ENCODE results near the gene SLC6A11.

SLC6A11 gene

DNA sequence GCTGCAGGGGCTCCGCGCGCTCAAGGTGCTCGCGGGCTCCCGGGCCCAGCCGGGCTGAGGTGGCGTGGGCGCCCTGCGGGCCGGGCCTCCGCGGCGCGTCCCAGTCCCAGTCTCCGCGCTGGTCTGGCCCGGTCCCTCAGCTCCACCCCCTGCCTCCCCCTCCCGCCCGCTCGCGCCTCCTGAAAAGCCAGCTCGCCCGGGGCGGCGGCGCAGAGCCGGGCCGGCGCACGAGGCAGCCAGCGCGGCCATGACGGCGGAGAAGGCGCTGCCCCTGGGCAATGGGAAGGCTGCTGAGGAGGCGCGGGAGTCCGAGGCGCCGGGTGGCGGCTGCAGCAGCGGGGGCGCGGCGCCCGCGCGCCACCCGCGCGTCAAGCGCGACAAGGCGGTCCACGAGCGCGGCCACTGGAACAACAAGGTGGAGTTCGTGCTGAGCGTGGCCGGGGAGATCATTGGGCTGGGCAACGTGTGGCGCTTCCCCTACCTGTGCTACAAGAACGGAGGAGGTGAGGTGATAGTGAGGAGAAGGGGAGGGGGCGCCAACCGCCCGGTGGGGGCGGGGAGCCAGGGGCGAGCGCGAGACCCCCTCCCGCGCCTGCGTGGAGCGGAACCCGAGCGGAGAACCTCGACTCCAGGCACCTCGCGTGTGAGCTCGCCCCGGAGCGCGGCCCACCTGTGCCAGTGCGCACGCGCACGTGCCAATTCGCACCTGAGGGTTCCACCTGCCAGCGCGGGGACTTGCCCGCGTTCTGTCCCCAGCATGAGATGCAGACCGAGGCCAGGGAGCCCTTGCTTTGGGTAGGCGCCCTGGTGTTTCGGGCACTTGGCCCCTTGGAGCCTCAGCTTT lies at the start of gene SLC6A11:
TSS of gene SLC6A11 (plus strand) at position 210 of the 844 bp plus-strand sequence. CDS start at position 248, 38 bp downstream.
- no peak within 1 kb of the TSS for H3K4me3 Mint-ChIP-seq
- no peaks in the 10 kb centered on the region for H3K4me1 Mint-ChIP-seq
- H3K36me3 Mint-ChIP-seq (ENCODE audit: insufficient read depth): peaks cover 1% of the 10 kb centered on the region
- peaks cover 51% of the 10 kb centered on the region for H3K27me3 Mint-ChIP-seq
- H3K9me3 Mint-ChIP-seq: no peaks in the 10 kb centered on the region
- ATAC-seq (replicated peaks; ENCODE audit: extremely low read depth, poor library complexity, severe bottlenecking) (no peak), DNase-seq (ENCODE audit: low spot score in 2 of 2) (no peak)
- H3K27ac Mint-ChIP-seq (ENCODE audit: low read depth): no peak within 1 kb of the TSS

GRCh38 chr3:10768708-10769394 lies 47.2 kb upstream of the SLC6A11 start:
- H3K36me3 Mint-ChIP-seq (ENCODE audit: insufficient read depth): no peaks in the 10 kb centered on the region
- no peaks in the 10 kb centered on the region for H3K4me1 Mint-ChIP-seq
- DNase-seq (ENCODE audit: low spot score in 2 of 2) (no peak), ATAC-seq (replicated peaks; ENCODE audit: extremely low read depth, poor library complexity, severe bottlenecking) (no peak)
- no peaks in the 10 kb centered on the region for H3K9me3 Mint-ChIP-seq
- peaks cover 85% of the 10 kb centered on the region for H3K27me3 Mint-ChIP-seq
- H3K4me3 Mint-ChIP-seq: no peak overlapping the region
- H3K27ac Mint-ChIP-seq (ENCODE audit: low read depth): no peak overlapping the region

GRCh38 chr3:10770547-10770946 lies 45.5 kb upstream of the SLC6A11 start:
- no peak for ATAC-seq (replicated peaks; ENCODE audit: extremely low read depth, poor library complexity, severe bottlenecking)
- no peaks in the 10 kb centered on the region for H3K36me3 Mint-ChIP-seq (ENCODE audit: insufficient read depth)
- no peak for DNase-seq (ENCODE audit: low spot score in 2 of 2)
- no peak overlapping the region for H3K27ac Mint-ChIP-seq (ENCODE audit: low read depth)
- no peak overlapping the region for H3K4me3 Mint-ChIP-seq
- H3K4me1 Mint-ChIP-seq: no peaks in the 10 kb centered on the region
- H3K9me3 Mint-ChIP-seq: no peaks in the 10 kb centered on the region
- H3K27me3 Mint-ChIP-seq: peaks cover 90% of the 10 kb centered on the region

- Mint-ChIP-seq H3K27me3 (peaks cover 90% of the 10 kb centered on the region), H3K27ac (ENCODE audit: low read depth) (no peak overlapping the region), H3K4me3 (no peak overlapping the region), H3K9me3 (no peaks in the 10 kb centered on the region), H3K36me3 (ENCODE audit: insufficient read depth) (no peaks in the 10 kb centered on the region), H3K4me1 (no peaks in the 10 kb centered on the region)
- DNase-seq (ENCODE audit: low spot score in 2 of 2) (no peak), ATAC-seq (replicated peaks; ENCODE audit: extremely low read depth, poor library complexity, severe bottlenecking) (no peak)
These were observed 45.0 kb upstream of the SLC6A11 start for GRCh38 chr3:10770981-10771380.

DNA sequence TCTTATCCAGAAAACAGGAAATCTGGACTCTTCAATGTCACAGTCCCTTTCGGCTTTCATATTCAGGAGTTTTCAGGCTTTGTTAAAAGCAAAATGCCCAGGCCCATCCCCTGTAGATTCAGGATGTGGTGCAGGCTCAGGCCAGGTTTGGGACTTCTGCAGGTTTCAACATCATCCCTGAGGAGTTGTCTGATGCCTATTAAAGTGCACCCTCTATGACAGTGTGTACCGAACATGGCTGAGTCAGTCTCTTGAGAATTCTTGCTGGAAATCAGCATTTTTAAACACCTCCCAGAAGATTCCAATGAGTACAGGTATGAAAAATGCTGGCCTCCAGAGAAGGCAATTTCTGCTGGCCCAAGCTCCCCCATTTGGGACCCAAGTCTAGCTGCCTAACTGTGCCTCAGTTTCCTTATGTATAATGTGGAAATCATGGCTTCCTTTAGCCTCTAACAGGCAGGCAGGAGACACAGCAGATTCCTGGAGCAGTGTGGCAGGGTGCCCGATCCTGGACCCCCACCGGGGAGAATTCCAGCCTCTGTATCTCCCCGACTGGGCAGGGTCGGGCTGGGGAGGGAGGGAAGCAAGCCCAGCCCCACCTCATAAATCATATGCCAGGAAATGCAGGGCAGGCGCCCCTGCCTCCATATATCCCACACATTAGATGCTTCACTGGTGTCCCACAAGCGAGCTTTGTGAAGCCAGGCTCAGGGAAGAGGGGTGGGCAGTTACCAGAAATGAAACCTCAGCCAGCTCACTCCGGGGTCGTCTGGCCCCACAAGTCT lies 44.4 kb upstream of the SLC6A11 start:
- no peaks in the 10 kb centered on the region for H3K4me1 Mint-ChIP-seq
- peaks cover 90% of the 10 kb centered on the region for H3K27me3 Mint-ChIP-seq
- no peak overlapping the region for H3K27ac Mint-ChIP-seq (ENCODE audit: low read depth)
- no peaks in the 10 kb centered on the region for H3K9me3 Mint-ChIP-seq
- ATAC-seq (replicated peaks; ENCODE audit: extremely low read depth, poor library complexity, severe bottlenecking): no peak
- DNase-seq (ENCODE audit: low spot score in 2 of 2): no peak
- no peaks in the 10 kb centered on the region for H3K36me3 Mint-ChIP-seq (ENCODE audit: insufficient read depth)
- no peak overlapping the region for H3K4me3 Mint-ChIP-seq

GRCh38 chr3:10772271-10773161 lies 43.5 kb upstream of the SLC6A11 start:
- Mint-ChIP-seq H3K36me3 (ENCODE audit: insufficient read depth) (no peaks in the 10 kb centered on the region), H3K27me3 (peaks cover 90% of the 10 kb centered on the region), H3K4me1 (no peaks in the 10 kb centered on the region), H3K27ac (ENCODE audit: low read depth) (no peak overlapping the region), H3K4me3 (no peak overlapping the region), H3K9me3 (no peaks in the 10 kb centered on the region)
- no peak for DNase-seq (ENCODE audit: low spot score in 2 of 2)
- ATAC-seq (replicated peaks; ENCODE audit: extremely low read depth, poor library complexity, severe bottlenecking): no peak

- H3K27ac Mint-ChIP-seq (ENCODE audit: low read depth): no peak overlapping the region
- DNase-seq (ENCODE audit: low spot score in 2 of 2): no peak
- H3K36me3 Mint-ChIP-seq (ENCODE audit: insufficient read depth): no peaks in the 10 kb centered on the region
- ATAC-seq (replicated peaks; ENCODE audit: extremely low read depth, poor library complexity, severe bottlenecking): no peak
- no peaks in the 10 kb centered on the region for H3K4me1 Mint-ChIP-seq
- H3K9me3 Mint-ChIP-seq: no peaks in the 10 kb centered on the region
- H3K4me3 Mint-ChIP-seq: no peak overlapping the region
- H3K27me3 Mint-ChIP-seq: peaks cover 85% of the 10 kb centered on the region
These were observed 41.8 kb upstream of the SLC6A11 start for GRCh38 chr3:10774129-10774670.

DNA sequence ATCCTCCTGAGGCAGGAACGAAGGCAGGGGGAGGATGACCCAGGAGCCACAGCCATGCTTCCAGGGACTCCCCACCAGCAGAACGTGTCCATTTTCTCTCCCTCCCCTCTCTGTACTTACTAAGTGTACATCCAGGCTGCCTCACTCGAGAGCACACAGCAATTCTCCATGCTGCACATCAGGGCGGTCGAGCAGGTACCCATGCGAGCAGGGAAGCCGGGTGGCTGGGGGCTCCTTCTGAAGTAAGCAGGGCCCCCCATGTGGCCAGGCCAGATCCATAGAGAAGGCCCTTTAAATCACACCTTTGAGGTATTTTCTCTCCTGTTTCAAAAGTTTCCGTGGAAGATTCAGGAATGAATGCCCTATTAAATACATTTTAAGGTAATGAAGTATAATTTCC lies 41.2 kb upstream of the SLC6A11 start:
- ATAC-seq (replicated peaks; ENCODE audit: extremely low read depth, poor library complexity, severe bottlenecking) (no peak), DNase-seq (ENCODE audit: low spot score in 2 of 2) (no peak)
- Mint-ChIP-seq H3K36me3 (ENCODE audit: insufficient read depth) (no peaks in the 10 kb centered on the region), H3K27ac (ENCODE audit: low read depth) (no peak overlapping the region), H3K4me3 (no peak overlapping the region), H3K4me1 (no peaks in the 10 kb centered on the region), H3K27me3 (peaks cover 85% of the 10 kb centered on the region), H3K9me3 (no peaks in the 10 kb centered on the region)

DNA sequence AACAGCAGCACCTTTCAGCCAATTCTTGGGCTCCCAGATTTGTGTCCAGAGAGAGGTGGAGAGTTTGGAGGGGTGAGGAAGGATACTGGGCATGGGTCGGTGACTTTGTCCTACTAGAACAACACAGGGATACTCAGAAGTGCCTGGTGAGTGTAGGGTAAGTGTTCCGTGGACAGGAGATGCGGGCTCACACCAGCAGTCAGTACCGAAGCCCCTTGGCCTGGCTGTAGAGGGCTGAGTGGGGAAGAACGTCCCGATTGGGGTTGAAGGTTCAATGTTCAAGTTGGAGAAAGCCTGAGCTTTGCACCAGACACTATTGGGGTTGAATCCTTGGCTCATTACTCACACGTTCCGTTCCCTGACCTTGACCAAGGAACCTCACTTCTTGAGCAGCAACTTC lies 40.8 kb upstream of the SLC6A11 start:
- H3K27ac Mint-ChIP-seq (ENCODE audit: low read depth): no peak overlapping the region
- no peak for DNase-seq (ENCODE audit: low spot score in 2 of 2)
- H3K9me3 Mint-ChIP-seq: no peaks in the 10 kb centered on the region
- H3K4me3 Mint-ChIP-seq: no peak overlapping the region
- no peak for ATAC-seq (replicated peaks; ENCODE audit: extremely low read depth, poor library complexity, severe bottlenecking)
- peaks cover 85% of the 10 kb centered on the region for H3K27me3 Mint-ChIP-seq
- no peaks in the 10 kb centered on the region for H3K36me3 Mint-ChIP-seq (ENCODE audit: insufficient read depth)
- no peaks in the 10 kb centered on the region for H3K4me1 Mint-ChIP-seq

- H3K36me3 Mint-ChIP-seq (ENCODE audit: insufficient read depth): no peaks in the 10 kb centered on the region
- no peaks in the 10 kb centered on the region for H3K9me3 Mint-ChIP-seq
- DNase-seq (ENCODE audit: low spot score in 2 of 2) (no peak), ATAC-seq (replicated peaks; ENCODE audit: extremely low read depth, poor library complexity, severe bottlenecking) (no peak)
- H3K27me3 Mint-ChIP-seq: peaks cover 85% of the 10 kb centered on the region
- no peaks in the 10 kb centered on the region for H3K4me1 Mint-ChIP-seq
- H3K27ac Mint-ChIP-seq (ENCODE audit: low read depth): no peak overlapping the region
- no peak overlapping the region for H3K4me3 Mint-ChIP-seq
These were observed 40.2 kb upstream of the SLC6A11 start for GRCh38 chr3:10775828-10776227.

DNA sequence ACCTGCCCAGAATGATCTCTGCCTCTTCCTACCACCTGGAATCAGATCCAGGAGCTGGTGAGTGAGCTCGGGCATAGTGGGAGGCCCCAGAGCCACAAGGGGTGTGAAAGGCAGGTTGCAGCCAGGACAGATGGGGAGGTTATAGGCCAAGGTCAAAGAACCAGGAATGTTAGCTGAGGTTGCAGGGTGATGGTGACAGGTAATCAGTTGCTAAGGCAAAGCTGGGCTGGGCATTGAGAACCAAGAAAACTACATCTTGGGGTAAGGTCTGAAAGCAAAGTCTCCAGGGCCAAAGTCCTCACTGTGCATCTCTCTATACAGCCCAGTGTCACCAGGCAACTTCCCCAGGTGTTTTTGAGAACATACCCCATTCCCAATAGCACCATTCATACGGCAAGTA lies 38.4 kb upstream of the SLC6A11 start:
- no peak overlapping the region for H3K4me3 Mint-ChIP-seq
- H3K36me3 Mint-ChIP-seq (ENCODE audit: insufficient read depth): no peaks in the 10 kb centered on the region
- H3K4me1 Mint-ChIP-seq: no peaks in the 10 kb centered on the region
- peaks cover 82% of the 10 kb centered on the region for H3K27me3 Mint-ChIP-seq
- DNase-seq (ENCODE audit: low spot score in 2 of 2) (peak in 1 of 2 donors; percentile 2), ATAC-seq (replicated peaks; ENCODE audit: extremely low read depth, poor library complexity, severe bottlenecking) (no peak)
- H3K27ac Mint-ChIP-seq (ENCODE audit: low read depth): no peak overlapping the region
- no peaks in the 10 kb centered on the region for H3K9me3 Mint-ChIP-seq
